Parathyroid adenoma (tissue), 2 donors: ENCODE data around the gene GRAP.

Source experiments
- H2AFZ ChIP-seq: fragments of 300-600 bp; sonication (generic); one replicate; pipeline ENCODE4 v1.7.0; 2017; ENCODE audit warnings: antibody characterized with exemption, mild to moderate bottlenecking
- H3K27ac ChIP-seq: fragments of 300-600 bp; sonication (generic); one replicate; pipeline ENCODE4 v1.7.0; 2017
- H3K27me3 ChIP-seq: fragments of 300-600 bp; sonication (generic); one replicate; pipeline ENCODE4 v1.7.0; 2017; ENCODE audit warnings: low read length; ENCODE audit not compliant: control insufficient read depth, insufficient read depth
- H3K36me3 ChIP-seq: fragments of 300-600 bp; sonication (generic); one replicate; pipeline ENCODE4 v1.7.0; 2017; ENCODE audit warnings: low read length; ENCODE audit not compliant: control insufficient read depth, insufficient read depth
- H3K4me1 ChIP-seq: fragments of 300-600 bp; sonication (generic); one replicate; pipeline ENCODE4 v1.7.0; 2017; ENCODE audit warnings: control low read depth
- H3K4me2 ChIP-seq: fragments of 300-600 bp; sonication (generic); one replicate; pipeline ENCODE4 v1.7.0; 2017; ENCODE audit warnings: low read length
- H3K4me3 ChIP-seq: fragments of 300-600 bp; sonication (generic); one replicate; pipeline ENCODE4 v1.7.0; 2017; ENCODE audit warnings: low read depth, low read length
- H3K79me2 ChIP-seq: fragments of 300-600 bp; sonication (generic); one replicate; pipeline ENCODE4 v1.7.0; 2017; ENCODE audit warnings: control low read depth
- H3K9ac ChIP-seq: fragments of 300-600 bp; sonication (generic); one replicate; pipeline ENCODE4 v1.7.0; 2017; ENCODE audit warnings: mild to moderate bottlenecking
- H3K9me3 ChIP-seq: fragments of 300-600 bp; sonication (generic); one replicate; pipeline ENCODE4 v1.7.0; 2017; ENCODE audit warnings: low read length; ENCODE audit not compliant: control insufficient read depth
- CTCF ChIP-seq: fragments of 300-600 bp; sonication (generic); IDR thresholded peaks from one replicate; pipeline ENCODE4 v1.7.0; 2017; ENCODE audit warnings: antibody characterized with exemption, mild to moderate bottlenecking
- donor health status: primary hyperparathyroidism.

GRAP gene

GRCh38 chr17:19005789-19006430 lies 40.8 kb downstream of the GRAP start:
- Histone ChIP-seq H3K4me3 (no peak overlapping the region), H3K4me1 (peaks cover 15% of the 10 kb centered on the region), H3K4me2 (no peak overlapping the region), H2AFZ (no peak overlapping the region), H3K27me3 (no peaks in the 10 kb centered on the region), H3K9ac (no peak overlapping the region), H3K36me3 (no peaks in the 10 kb centered on the region), H3K27ac (no peak overlapping the region), H3K79me2 (no peaks in the 10 kb centered on the region), H3K9me3 (no peaks in the 10 kb centered on the region)
- TF ChIP-seq CTCF = no peak

GRCh38 chr17:19005137-19005773 lies 41.5 kb downstream of the GRAP start:
- H3K4me2 ChIP-seq = peak overlapping the region; percentile 84
- no peaks in the 10 kb centered on the region for H3K9me3 ChIP-seq
- H3K27ac ChIP-seq = no peak overlapping the region
- peaks cover 15% of the 10 kb centered on the region for H3K4me1 ChIP-seq
- H2AFZ ChIP-seq = peak overlapping the region; percentile 73
- no peak for TF ChIP-seq CTCF
- no peaks in the 10 kb centered on the region for H3K27me3 ChIP-seq
- no peaks in the 10 kb centered on the region for H3K36me3 ChIP-seq
- peaks cover 3% of the 10 kb centered on the region for H3K79me2 ChIP-seq
- no peak overlapping the region for H3K9ac ChIP-seq
- H3K4me3 ChIP-seq = peak overlapping the region; percentile 57

GRCh38 chr17:19004421-19005136 lies 42.2 kb downstream of the GRAP start, which contains the start of gene FAM83G:
TSS of gene FAM83G (minus strand) at chr17:19004764. CDS start at chr17:19004041, 723 bp downstream.
- H3K27me3 ChIP-seq = no peaks in the 10 kb centered on the region

GRCh38 chr17:19003543-19004420 lies 43.0 kb downstream of the GRAP start:
- H3K27ac ChIP-seq = no peak overlapping the region
- peaks cover 9% of the 10 kb centered on the region for H3K79me2 ChIP-seq
- peak overlapping the region; percentile 66 for H3K4me3 ChIP-seq
- H3K36me3 ChIP-seq = no peaks in the 10 kb centered on the region
- H3K9ac ChIP-seq = no peak overlapping the region
- no peaks in the 10 kb centered on the region for H3K9me3 ChIP-seq
- no peak for TF ChIP-seq CTCF
- peaks cover 16% of the 10 kb centered on the region for H3K4me1 ChIP-seq
- H2AFZ ChIP-seq = peak overlapping the region; percentile 86
- no peaks in the 10 kb centered on the region for H3K27me3 ChIP-seq
- peak overlapping the region; percentile 85 for H3K4me2 ChIP-seq

More at GRCh38 chr17:19004421-19005136, 42.2 kb downstream of the GRAP start, which contains the start of gene FAM83G:
- Histone ChIP-seq H3K4me2 (peak within 1 kb of the TSS; percentile 85), H3K4me1 (peaks cover 16% of the 10 kb centered on the region), H3K36me3 (no peaks in the 10 kb centered on the region), H3K4me3 (peak within 1 kb of the TSS; percentile 66), H3K9me3 (no peaks in the 10 kb centered on the region), H2AFZ (peak within 1 kb of the TSS; percentile 86), H3K79me2 (peaks cover 9% of the 10 kb centered on the region), H3K27ac (no peak within 1 kb of the TSS), H3K9ac (no peak within 1 kb of the TSS)
- no peak for TF ChIP-seq CTCF
